Right renal cortex interstitium (tissue), 3 donors: ENCODE data around the gene CLSTN2. TPM values are rescaled to one million over a fixed set of nuclear protein-coding genes. Genes with fewer than 3 reads are reported as not detected.

Experiments
- DNase-seq, 3 donors: peaks; one replicate each; pipeline ENCODE4 v3.0.0-alpha.2; 2013; ENCODE audit warnings: low read depth in 3 of 3, low spot score in 2 of 3
- polyA plus RNA-seq, 3 donors: library from polyadenylated mRNA; unstranded; fragments of 120-200 nt; gene quantifications; one replicate each; pipeline ENCODE4 v1.2.1, GENCODE V29; 2013; ENCODE audit not compliant: insufficient read length in 3 of 3

The CLSTN2 gene
- polyA plus RNA-seq, 3 donors, result 1.5 to 1.9 (median 1.5) TPM

DNA sequence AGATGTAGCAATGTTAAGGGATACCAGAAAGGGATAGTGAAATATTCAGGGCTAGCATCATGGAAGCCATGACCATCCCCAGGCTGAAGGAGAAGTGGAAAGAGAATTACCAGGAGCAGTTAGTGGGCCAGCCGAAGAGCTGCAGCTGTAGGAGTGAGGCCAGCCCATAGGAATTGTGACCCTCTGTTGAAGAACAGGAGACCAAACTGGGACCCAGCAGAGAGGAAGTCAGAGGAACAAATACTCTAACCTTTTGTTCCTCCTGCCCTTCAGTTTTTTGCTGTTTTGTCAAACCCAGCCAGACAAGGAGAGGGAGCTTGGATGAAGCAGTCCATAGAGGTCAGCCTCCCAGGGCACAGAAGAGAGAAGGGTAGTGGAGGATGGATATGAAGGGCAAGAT, 115.4 kb downstream of the CLSTN2 start:
- no peak for DNase-seq

DNA sequence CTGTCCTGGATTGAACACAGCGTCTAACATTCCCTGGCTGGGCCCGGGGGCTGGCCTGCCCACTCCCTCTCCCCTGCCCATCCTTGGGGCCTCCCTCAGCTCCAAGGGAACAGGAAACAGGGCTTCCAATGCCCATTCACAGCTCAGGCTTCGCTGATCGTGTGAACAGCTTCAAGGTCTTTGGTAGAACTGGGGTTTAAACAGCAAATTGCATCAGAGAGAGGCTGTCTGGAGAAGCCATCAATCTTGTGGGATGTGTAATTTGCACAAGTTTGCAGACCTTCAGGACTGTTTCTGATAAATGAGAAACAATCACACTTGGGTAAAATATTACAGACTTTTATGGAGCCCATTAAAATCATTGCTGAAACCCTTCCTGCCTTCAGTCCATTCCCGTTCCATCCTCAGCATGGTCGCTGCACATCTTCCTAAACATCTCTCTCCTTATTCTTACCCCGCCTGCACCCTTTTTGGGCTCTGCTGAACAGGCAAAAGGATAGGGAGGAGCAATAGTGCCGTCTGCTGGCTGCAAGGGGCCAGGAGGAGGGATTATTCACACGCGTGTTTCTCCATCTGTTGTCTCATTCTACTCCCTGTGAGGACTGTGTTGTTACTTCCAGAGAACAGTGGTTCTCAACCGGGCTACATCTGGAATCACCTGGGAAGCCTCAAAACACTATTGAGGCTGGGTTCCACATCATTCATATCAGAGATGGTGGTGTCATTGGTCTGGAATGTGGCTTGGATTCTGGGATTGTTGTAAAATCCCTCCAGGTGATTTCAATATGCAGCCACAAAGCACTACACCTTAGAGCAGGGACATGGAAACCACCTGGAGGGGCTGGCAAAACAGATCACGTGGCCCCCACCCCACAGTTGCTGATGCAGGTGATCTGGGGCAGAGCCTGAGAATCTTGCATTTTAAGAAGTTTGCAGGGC, 116.3 kb downstream of the CLSTN2 start:
- no peak for DNase-seq

DNA sequence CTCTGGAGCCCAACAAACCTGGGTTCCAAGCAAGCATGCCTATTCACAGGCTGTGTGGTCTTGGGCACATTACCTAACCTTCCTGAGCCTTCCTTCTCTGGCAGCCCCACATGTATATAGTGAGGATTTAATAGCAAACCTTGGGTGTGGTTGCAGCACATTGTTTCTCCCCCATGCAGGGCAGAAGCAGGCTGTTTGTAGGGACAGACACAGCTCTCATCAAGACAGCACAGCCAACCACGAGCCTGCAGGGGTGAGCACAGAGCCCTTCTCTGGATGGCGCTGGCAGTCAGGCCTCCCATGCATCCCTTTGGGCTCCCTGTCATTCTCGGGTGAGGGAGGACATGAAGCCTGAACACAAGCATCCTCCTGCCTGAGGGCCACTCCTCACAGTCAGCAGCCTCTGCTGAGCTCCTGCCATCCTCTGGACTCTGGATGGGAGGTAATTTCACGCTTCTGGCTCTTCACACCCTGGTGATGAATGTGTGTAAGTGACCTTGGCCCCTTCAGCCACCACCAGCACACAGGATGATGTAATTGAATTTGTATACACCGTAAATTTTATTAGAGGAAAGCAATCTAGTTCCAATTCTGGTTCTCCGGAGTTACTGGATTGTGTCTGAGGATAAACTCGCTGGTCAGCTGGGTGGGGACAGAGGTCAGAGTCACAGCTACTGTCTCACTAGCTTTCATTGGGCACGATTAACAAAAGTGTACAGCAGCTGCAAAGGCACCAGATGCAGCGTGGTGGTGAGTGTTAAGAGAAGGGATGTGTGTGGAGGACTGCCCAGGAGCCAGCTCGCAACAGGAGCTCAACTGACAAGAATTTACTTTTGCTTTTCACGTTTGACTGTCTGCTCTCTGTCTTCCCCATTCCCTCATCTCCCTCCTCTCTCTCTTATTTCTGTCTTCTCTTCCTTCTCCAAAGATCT, 118.1 kb downstream of the CLSTN2 start:
- DNase-seq, result peak; percentile 18 to 68 (median 39)

DNA sequence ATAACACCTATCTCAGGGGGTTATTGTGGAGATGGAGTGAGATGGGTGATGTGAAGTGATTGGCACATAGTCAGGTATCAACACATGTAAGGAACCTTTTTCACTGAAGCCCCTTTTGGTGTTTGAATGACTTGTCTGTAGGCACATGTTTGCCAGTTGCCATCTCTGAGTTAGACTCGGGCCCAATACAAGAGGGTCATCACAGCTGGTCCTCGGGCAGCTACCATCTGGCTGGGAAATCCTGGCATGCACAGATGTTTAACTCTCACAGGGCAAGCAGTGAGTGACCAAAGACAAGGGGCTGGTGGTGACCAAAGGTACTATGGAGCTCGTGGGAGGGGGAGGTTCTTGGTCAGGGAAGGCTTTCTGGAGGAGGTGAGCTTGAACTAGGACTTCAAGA, 118.8 kb downstream of the CLSTN2 start:
- DNase-seq, result no peak

DNA sequence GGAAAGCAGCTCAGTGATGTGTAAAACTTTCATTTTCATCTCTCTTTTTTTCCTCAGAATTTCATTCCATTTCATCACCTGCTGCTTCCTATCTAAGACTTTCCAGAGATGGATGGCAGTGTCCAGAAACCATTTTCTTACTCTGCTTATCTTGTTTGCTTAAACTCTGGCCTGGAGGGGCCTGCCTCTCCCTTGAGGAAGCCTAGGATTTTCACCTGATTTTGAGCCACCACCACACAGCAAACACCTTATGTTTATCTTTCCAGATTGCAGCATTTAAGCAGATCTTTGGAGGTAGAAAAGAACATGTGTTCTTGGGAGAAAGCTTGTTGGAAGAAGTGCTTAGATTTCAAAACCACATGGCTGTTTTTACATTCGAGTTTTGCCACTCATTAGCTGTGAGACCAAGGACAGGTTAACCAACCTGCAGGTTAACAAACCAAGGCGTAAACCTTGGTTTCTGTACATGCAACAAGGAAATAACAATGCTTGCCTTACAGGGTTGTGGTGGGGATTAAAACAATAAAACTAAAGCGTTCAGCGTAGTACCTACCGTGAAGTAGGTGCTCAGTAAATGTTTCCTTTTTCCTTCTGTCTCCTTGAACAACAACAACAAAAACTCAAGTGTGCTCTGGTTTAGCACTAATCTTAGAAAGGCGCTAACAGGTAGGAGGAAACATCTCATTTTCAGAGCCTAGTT, 120.3 kb downstream of the CLSTN2 start:
- no peak for DNase-seq

DNA sequence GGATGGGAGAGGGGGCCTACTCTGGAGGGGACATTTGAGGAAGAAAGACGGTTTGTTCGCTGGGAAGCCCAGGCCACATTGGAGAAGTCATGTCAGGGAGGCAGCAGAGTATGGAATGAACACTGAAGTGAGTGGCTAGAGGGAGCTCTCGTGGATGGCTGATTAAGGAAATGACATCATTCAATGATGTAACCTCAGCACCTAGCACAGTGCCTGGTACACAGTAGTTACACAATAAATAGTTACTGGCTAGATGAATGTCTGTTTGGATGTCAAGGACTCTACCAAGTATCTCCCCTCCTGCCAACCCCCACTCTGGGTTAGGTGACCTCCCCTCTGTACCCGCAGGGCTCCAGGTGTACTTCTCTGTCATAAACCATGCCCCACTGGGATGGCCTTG, 121.1 kb downstream of the CLSTN2 start:
- no peak for DNase-seq

DNA sequence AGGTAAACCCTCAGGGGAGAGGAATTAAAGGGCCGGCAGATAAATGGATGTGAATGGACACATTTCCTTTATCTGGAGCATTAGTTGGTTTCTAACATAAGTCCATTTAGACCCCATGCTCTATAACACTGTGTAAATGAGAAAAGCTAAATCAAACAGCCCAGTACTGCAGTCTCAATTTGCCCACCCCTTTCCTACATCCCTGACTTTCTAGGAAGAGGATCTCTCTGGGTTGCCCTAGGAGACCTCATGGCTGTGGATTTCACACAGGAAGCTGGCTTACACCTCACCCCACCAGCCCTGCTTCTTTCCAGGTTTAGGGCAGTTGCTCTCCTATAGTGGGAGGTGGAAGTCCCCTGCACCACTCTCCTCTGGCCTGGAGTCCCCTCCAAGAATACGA, 126.2 kb downstream of the CLSTN2 start:
- no peak for DNase-seq

DNA sequence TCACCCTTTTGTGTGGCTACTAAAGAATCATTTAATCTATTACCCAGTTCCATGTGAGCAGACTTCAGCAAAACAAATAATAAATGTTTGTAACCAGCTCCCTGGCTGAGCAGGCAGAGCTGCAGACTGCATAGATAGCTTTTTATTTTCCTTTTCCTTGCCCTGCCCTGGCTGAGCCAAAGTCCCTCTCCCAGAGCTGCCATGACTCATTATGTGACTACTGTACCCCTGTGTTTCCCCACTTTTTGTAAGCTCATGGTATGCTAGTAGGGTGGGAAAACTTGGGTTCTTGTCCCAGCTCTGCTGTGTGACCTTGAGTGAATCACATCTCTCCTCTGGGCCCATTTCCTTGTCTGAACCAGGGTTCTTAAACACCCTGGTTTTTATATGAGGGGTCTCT, 127.5 kb downstream of the CLSTN2 start:
- DNase-seq, result no peak

DNA sequence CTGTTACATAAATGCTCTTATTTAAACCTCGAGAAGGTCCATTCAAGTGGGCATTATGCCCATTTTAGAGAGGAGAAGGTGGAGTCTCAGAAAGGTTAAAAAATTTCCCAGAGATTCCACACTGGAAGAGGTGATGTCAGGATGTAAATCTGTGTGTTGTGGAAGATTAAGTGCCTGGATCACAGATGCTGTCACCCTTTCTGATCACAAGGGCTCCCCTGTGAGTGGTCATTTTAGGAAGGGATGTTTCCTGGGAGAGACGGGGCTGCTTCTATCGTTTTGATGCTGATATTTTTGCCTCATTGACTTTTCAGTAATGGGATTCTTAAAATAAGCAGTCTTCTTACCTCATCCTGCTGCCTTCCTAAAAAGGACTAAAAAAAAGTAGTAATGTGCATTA, 132.5 kb downstream of the CLSTN2 start:
- no peak for DNase-seq

DNA sequence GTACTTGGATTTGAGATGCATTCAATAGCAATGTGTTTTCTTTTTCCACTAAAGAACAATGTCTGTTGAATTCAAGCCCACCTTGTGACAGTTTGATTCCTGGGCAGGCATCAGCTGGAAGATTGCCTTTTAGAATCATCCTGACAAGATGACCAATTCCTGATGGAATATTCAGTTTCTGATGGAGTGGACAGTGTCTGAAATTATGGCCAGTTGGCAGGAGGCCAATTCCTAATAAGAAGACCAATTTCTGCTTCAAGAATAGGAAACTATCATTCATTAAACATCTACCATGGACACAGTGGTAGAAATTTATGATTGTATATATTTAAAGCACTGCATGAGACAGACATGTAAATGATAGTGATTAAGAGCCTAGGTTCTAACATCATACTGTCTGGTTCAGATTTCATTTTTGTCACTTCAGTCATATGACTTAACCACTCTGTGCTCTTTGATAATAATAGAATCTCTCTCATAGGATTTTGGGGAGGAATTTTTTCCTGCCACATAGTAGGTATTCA, 133.6 kb downstream of the CLSTN2 start:
- DNase-seq, result no peak

DNA sequence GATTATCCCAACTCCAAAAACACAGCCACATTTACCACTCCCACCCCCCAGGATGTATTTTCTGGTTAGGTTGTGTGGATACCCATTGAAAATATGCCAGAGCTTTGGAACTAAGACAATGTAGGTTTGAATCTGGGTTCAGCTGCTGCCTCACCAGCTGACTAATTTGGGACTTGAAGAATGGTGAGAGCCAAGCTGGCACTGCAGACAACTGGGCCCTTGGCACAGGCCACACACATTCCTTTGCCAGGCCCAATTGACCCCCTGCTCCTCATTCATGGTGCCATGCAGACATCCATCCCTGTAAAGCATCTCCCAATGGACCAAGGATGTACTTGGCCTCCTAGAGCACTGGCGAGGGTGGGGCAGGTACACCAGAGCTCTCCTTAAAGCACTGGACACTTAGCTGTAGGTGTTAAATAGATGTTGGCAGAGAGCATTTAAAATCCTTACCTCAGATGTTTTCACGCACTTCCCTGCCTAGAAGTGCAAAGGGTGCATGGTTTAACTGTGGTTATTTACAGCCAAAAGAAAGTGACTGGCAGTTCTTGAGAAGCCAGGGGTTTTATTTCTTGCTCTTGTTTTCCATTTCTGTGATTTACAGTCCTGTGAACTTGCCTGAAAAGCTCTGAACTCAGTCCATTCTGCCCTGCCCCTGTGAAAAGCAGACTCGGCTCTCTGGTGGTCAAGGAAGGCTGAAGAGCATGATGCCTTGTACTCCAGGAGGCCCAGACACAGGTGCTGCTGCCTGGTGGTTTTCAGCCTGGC, 138.5 kb downstream of the CLSTN2 start:
- DNase-seq, result no peak

DNA sequence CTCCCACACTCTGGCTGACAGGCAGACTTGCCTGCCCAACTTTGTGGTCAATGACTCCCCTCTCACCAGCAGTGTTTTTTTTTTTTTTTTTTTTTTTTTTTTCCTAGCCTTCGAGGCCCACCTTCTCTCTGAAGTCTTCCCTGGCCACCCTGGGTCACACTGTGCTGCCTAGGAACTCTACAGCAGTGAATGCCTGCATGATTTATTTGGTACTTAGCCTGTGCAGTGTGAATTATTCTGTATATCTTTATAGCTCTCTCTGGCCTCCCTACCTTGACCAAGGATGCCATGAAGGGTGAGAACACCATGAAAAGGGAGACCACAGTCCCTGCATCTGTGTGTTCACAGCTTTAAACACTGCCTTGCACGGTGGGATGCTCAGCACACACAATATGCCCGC, 141.6 kb downstream of the CLSTN2 start:
- no peak for DNase-seq

DNA sequence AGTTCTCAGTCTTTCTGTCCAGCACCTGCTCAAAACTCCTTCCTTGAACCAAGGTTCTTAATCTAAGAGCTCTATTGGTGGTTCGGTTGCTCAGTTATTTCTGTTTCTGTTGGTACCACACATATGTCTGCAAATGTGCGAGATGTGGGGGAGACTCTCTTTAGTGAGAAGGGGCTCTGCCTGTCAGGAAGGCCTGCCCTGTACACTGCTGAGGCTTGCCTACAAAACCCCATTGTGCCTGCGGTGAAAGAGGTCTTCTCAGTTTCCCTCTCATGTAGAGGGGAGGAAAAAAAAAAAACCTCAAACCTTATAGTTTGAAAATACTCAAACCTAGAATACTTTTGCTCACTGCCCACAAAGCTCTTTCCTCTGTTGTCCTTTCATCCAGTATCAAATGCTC, 142.4 kb downstream of the CLSTN2 start:
- no peak for DNase-seq

DNA sequence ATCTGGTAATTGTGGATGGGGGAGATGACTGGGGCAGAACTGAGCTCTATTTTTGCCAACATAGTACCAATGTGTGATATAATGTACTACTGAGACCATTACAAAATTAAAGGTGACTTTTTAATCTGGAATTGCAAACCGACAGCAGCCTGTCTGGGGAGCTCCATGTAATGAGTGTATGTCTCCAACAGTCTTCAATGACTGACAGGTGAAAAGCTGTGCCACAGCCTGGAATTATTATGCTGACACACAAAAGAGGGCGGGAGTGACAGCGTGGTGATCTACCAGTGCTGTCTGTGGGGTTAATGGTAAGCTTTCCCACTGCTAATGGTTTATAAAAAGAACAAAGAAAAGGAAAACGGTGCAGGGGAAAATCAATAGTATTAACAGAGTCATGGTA, 143.4 kb downstream of the CLSTN2 start:
- no peak for DNase-seq

DNA sequence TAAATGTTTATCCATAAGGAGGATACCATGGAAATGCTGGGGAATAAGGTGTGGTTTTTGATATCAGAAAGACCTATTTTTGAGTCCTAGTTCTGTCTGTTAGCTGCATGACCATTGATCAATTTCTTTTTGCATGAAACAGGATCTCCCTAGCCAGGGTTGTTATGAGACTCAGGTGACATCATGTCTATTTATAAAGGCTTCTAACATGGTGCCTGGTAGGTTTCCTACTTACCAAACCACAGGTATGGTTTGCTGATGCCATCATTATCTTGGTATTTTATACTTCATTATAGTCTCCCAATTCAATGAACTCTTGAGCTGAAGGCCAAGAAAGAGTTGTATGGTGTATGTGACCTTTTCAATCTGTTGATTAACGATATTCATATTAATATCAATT, 144.0 kb downstream of the CLSTN2 start:
- no peak for DNase-seq

DNA sequence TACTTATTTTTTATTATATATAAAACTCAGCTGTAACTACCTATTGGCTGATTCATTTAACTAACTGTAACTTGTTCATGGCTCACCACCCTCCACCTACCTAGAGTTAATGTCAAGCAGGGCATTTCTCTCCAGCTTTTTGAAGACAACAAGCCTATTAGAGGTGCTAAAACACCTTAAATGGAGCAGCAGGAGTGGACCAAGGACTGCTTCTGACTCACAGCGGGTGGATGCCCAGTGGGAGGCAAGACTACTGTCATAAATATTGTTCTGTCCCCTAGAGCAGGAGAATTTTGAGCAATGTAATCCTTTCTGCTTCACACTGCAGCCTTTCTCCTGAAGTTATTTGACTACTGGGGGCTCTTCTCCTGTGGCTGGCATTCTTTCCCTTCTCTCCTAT, 146.9 kb downstream of the CLSTN2 start:
- no peak for DNase-seq

DNA sequence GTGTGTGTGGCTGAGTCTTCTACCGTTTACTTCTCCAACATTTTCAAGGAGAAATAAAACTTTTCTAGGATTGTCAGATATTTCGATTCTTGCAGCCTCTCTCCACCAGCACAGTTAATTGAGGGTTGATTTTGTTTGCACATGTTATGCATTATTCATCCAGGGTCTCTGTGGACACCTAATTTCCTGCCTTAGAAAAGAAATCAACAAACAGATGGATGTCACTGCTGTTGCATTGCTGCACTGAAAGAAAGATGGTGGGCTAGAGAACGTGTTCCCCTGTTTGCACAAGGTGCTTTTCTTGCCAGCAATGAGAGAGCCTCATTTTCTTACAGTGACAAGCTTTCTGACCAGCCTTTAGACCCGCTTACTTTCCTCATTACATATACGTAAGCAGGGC, 150.0 kb downstream of the CLSTN2 start:
- no peak for DNase-seq

DNA sequence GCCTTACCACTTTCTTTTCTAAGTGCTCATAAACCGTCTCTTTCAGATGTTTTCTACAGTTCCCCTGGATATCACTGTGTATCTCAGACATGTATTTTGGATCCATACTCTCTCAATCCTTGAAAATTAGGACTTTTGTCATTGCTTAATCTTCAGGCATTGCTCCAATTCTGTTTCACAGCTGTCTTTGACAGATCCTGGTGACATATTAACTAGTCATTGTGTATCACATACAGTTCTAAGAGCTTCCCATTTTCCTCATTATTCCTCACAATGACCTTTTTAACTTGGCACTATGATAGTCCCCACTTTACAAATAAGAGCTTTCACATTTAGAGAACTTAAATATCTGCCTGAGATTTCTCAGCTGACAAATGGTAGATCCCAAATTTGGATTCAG, 151.7 kb downstream of the CLSTN2 start:
- no peak for DNase-seq

DNA sequence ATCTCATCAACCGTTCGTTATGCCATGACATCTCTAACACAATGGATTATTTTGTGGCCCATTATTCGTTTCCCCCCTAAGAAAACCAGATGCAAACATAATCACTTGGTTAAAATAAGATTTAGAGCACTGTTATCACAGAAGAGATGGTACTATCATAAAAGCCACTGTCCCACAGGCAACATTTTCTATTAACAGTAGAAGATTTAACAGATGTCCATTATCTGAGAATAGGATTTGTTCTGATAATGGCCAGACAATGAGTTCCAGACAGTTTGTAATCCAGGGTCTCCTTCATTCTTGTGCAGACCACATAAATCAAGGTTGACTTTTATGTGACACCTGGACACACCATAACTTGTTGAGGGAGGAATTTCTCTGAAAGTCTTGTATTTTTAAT, 153.1 kb downstream of the CLSTN2 start:
- no peak for DNase-seq

DNA sequence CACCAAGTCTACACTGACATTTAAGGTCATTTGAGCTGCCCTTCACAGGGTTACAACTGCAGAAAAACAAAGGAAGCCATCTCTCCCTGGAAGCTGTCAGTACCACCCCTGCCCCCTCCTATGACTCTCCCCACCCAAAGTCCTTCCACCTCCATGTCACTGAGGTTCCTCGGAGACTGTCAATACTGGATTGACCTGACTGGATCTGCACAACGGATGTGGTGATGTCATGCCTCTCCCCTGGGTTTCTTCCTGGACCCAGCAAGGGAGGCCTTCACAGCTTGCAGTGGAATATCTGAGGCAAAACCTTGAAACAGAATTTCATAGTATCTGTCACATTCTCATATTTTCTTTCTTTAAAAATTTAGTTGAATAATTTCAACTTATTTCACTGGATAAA, 153.5 kb downstream of the CLSTN2 start:
- DNase-seq, result no peak
